SHP77 treated with DMSO at 0.1 percent for 48 hours (cell line): ENCODE data around the gene ARAF.
A peak's percentile ranks its signal among the peaks of the same experiment; 100 is the strongest.
"Not testable (repeated sequence)": the region's sequence is repeated elsewhere in the genome, so short reads cannot be mapped to it uniquely, and the experiment has no call there.

ENCODE experiments used
- DNase-seq: peaks from one replicate; lab custom pipeline; 2025; lab: John Stamatoyannopoulos, UW

Gene ARAF

DNA sequence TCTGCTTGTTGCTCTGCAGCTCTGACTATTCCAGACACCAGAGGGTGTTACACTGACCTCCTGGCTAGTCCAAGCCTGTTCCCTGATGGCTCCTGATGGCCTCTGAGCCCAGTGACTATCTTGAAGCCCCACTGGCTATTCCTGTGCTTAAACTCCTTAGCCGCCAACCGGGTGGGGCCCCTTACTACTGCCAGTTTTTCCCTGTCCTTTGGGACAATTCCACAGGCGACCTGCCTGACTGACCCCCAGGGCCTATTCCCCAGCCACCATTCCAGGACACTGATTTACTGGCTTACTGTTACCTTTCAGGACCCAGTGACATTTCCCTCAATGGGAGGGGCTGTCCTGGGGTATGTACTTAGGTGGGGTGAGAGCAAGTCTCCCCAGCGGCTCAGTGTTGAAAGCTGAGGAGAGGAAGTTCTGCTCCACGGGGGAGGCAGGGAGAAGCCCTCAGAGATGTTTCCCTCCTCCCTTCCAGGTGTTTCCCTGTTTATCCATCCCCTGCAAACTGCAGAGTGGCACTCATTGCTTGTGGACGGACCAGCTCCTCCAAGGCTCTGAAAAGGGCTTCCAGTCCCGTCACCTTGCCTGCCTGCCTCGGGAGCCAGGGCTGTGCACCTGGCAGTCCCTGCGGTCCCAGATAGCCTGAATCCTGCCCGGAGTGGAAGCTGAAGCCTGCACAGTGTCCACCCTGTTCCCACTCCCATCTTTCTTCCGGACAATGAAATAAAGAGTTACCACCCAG lies 25.2 kb downstream of the ARAF start:
- DNase-seq: no peak

- DNase-seq: no peak
Observed at GRCh38 chrX:47587091-47587891, 26.3 kb downstream of the ARAF start.

DNA sequence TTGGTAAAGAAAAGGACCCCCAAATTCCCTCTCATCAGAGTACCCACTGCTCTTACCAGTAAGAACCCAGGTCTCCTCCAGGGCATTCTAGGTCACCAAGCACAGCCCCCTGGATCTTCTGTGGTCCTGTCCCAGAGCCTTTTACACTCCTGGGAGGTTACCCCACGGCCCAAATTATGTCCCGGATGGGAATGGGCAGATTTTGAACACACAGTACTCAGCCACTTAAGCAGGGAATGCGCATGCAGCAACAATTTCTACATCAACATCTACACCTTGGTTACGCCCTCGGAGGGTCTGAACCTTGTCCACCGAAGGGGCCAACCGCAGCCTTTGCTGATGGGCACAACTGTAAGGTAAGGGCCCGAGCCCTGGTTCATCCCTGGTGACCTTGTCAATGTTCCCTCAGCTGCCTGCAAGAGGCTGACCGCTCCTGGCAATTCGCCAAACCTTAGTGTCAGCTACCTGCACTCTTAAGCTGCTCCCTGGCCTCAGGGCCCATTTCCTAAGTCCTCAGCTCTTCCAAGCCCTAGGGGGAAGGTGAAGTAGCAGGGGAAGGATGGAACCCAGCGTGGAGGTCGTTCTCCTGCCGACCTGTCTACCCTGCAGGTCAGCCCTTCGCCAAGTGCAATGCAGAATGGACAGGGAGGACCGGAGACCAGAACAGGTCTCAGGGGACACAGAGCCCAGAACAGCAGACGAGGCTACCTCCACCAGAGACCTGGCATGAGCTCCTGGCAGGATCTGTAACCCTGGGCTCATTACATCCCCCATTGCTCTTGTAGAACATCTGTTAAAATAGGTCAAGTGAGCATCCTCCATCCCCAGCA lies 27.1 kb downstream of the ARAF start:
- DNase-seq: no peak

GRCh38 chrX:47590984-47591383 lies 30.0 kb downstream of the ARAF start:
- DNase-seq: no peak

DNA sequence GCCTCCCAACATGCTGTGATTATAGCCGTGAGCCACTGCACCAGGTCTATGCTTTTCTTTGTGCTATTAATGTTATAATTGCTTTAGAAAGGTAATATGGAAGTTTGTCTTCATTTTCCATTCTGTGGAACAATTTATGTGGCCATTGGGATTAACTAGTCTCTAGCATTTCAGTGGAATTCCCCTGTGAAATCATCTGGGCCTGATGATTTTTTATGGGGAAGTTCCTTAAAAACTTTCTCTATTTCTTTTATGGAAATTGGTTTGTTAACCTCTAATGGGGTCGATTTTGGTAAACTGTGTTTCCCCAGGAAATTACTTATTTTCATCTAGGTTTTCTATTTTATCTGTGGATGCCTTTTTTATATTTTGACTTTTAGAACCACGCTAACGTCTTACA lies 32.5 kb downstream of the ARAF start:
- DNase-seq: no peak

DNA sequence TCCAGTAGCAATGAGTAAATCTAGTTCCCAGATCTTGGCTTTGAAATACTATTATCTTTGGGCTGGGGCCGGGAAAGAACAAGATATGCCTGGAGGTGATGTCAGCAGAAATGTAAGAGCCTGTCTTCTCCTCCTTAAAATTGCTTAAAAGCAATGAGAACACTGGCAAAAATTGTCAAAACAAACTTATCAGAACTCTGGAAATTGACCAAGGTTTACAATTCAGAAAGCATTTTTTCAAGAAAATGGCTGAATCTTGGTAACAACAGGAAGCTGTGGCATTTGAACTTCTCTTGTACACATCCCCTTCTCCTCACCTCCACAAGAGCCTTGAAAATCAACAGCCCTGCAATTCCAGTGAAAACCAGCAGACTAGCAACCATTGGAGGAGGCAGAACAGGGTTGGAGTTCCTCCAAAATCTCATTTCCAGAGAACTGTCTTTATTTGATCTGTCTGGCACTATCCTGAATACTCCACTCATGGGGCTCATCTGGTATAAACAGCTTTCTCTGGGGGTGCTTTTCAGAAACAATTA lies 34.8 kb downstream of the ARAF start:
- DNase-seq: no peak

- no peak for DNase-seq
Observed at GRCh38 chrX:47596256-47596655, 35.3 kb downstream of the ARAF start.

DNA sequence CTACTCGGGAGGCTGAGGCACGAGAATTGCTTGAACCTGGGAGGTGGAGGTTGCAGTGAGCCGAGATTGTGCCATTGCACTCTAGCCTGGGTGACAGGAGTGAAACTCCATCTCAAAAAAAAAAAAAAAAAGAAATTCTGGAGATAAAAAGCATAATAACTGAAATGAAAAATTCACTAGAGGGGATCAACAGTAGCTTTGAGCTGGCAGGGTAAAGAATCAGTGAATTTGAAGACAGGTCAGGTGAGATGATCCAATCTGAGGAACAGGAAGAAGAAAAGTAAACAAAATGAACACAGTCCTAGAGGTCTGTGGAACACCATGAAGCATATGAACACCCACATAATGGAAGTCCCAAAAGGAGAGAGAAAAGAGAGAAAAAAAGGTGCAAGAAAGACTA lies 36.2 kb downstream of the ARAF start:
- no peak for DNase-seq

DNA sequence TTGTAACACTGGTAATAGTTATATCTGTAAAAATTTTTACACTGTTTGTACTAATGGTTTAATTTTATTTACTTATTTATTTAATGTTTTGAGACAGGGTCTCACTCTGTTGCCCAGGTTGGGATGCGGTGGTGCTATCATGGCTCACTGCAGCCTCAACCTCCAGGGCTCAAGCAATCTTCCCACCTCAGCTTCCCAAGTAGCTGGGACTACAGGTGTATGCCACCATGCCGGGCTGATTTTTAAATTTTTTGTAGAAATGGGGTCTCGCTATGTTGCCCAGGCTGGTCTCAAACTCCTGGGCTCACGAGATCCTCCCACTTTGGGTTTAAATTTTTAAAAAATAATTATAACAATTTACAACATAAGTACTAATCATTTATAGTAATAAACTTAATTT lies 42.1 kb downstream of the ARAF start:
- not testable (repeated sequence) for DNase-seq

- no peak for DNase-seq
Observed at GRCh38 chrX:47605024-47605423, 44.0 kb downstream of the ARAF start.

- DNase-seq: no peak
Observed at GRCh38 chrX:47607091-47607490, 46.1 kb downstream of the ARAF start.

DNA sequence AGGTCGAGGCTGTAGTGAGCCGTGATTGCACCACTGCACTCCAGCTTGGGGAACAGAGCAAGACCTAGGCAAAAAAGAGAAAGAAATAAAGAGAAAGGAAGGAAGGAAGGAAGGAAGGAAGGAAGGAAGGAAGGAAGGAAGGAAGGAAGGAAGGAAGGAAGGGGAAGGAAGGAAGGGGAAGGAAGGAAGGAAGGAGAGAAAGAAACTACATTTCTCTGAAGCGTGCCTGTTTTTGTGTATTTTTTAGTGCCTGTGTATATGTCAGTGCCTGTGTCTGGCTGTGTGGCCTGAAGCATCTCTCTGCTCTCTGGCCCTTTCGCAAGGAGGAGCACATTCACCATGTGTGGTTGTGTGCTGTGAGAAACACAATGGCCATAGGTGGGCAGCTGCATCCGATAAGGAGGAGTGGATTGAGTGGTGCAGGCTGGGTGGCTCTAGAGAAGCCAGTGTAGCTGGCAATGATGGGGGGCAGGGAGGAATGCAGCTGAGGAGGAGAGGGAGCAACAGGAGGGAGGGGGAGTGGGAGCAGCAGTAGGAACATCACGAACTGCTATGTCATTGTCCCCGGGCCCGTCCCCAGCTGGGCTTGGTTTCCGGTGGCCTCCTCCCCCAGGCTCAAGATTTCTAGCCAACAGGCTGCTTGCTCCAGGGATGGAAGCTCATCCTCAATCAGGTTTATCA lies 47.3 kb downstream of the ARAF start:
- DNase-seq: no peak

DNA sequence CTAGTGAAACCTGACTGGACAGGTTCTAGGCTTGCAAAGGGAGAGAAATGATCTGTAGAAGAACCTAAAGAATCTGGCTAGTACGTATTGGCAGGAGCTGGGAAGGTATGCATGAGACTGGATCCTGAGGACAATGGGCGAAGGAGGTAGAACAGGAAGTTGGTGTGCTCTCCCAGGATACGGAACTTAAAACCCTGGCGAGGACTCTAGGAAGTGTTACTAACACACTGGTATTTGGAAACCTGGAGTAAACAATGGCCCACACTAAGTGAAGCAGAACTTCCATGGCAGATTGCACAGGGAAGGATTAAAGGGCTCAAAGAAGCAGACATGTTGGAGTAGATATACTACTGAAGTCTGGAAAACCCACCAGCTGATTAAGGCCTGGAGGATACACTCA lies 49.5 kb downstream of the ARAF start:
- DNase-seq: no peak

DNA sequence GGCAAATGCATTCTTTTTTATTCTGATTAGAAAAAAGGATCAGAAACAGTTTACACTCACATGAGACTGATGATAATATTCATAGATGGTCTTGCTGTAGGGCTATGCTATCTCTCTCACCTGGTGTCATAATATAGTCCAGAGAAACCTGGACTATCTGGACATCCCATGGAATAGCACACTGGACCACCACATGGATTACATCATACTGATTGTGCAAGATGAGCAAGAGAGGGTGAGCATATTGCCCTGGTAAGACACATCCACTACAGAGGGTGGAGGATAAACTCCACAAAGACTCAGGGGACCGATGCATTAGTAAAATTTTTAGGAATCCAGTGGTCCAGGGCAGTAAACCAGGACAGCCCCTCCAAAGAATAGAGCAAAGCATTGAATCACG lies 50.5 kb downstream of the ARAF start:
- no peak for DNase-seq

GRCh38 chrX:47611926-47612325 lies 50.9 kb downstream of the ARAF start:
- no peak for DNase-seq

DNA sequence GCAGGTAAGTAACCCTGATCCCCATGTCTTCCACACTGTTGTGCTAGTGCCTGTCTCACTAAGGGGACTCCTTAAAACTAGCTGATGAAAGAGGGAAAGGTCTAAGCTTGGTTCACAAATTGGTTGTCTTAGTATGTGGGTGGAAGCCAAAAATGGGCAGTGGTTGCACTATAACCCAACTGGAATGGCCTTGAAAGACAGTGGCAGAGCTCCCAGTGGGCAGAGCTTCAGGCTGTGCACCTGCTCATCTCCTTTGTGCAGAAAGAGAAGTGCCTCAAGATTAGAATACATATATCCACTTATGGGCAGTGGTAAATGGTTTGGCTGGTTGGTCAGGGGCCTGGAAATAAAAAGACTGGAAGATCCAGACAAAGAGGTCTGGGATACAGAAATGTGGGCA lies 51.4 kb downstream of the ARAF start:
- no peak for DNase-seq

GRCh38 chrX:47613082-47613481 lies 52.1 kb downstream of the ARAF start:
- DNase-seq: no peak

DNA sequence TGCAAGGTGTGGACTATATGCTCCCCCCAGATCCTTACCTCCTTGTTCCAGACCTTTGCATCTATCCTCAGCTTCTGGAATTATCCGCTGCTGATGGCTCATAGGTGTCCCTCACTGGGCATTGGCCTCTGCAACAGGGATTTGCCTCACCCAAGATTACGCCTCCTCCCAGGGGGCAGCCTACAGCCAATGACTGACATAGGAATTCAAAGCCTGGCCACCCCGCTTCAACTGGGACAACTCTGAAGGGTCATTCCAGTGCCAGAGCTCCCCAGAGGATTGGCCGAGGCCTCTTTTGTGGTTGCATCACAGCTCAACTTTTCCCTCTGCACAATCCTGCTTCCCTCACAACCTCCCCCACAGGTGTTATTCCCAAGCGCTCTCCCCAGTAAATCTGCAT lies 53.6 kb downstream of the ARAF start:
- DNase-seq: no peak

DNA sequence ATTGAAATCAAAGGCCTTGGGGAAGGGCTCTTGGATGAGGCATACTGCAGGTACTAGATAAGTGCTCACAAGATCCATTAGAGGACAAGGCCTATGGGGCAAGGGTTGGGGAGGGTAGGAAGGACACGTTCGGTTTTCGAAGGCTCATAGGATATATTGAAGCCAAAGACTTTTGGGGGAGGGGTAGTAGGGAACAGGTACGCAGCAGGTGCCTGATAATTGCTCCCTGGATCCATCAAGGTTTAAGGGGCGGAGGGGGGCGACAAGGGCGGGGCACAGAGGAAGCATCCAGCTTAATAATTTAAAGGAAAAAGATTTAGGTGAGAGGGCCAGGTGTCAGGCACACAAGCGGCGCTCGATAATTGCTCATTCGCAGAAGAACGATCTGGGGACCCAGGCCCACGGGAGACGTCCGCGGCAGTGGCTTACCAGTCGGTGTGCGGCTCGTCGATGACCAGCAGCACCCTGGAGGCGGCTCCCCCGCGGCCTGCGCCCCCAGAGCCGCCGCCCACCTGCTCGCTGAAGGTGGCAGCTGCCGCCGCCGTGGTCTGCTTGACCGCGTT lies 58.0 kb downstream of the ARAF start:
- no peak for DNase-seq

- DNase-seq: peak; percentile 54
Observed at GRCh38 chrX:47619486-47620302, 58.7 kb downstream of the ARAF start, which contains the start of gene SYN1. TSS of gene SYN1 (minus strand) at chrX:47619857. CDS start at chrX:47619728, 129 bp downstream.

DNA sequence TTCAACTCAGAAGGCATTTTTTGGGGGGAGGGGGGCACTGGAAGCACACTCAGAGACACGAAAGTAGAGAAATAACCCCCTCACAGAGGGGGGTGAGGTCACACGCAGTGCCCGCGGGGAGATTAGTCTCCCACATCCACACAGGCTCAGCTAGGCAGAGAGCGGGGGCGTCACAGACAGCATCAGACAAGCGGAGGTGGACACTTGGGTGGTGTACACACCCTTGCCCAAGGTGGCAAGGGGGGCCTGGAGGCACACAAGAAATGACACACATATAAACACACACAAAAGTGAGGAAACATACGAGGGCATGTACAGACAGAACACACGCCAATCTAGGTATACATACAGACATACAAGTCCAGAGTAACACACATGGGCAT lies 59.3 kb downstream of the ARAF start:
- DNase-seq: no peak
